HG03469 (cell line): ENCODE measurements around the gene PBX2.
"Not testable (repeated sequence)": the region's sequence is repeated elsewhere in the genome, so short reads cannot be mapped to it uniquely, and the experiment has no call there.

Experiments used
- ATAC-seq: cut with Tn5 transposase; IDR thresholded peaks from one replicate; pipeline ENCODE4 v1.9.1; 2021; ENCODE audit warnings: mild to moderate bottlenecking, moderate library complexity, moderate number of reproducible peaks; ENCODE audit not compliant: unreplicated experiment

PBX2 gene

GRCh38 chr6:32190054-32190851 is at the start of gene PBX2:
TSS of gene PBX2 (minus strand) at chr6:32190202. CDS start at chr6:32189915, 287 bp downstream.
- no peak for ATAC-seq

- no peak for ATAC-seq
These were observed 49.5 kb upstream of the PBX2 start for GRCh38 chr6:32239462-32239861.

GRCh38 chr6:32234934-32235333 is 44.9 kb upstream of the PBX2 start:
- no peak for ATAC-seq

GRCh38 chr6:32226434-32226833 is 36.4 kb upstream of the PBX2 start:
- ATAC-seq = no peak

GRCh38 chr6:32224696-32225095 is 34.7 kb upstream of the PBX2 start:
- ATAC-seq = no peak

- no peak for ATAC-seq
These were observed 33.5 kb upstream of the PBX2 start, which contains the start of gene NOTCH4 for GRCh38 chr6:32223258-32224235. TSS of gene NOTCH4 (minus strand) at chr6:32224067. CDS start at chr6:32223928, 139 bp downstream.

GRCh38 chr6:32222333-32223230 is 32.6 kb upstream of the PBX2 start:
- ATAC-seq = no peak

- no peak for ATAC-seq
These were observed 30.0 kb upstream of the PBX2 start for GRCh38 chr6:32220021-32220420.

- no peak for ATAC-seq
These were observed 28.2 kb upstream of the PBX2 start for GRCh38 chr6:32218167-32218566.

GRCh38 chr6:32216998-32217397 is 27.0 kb upstream of the PBX2 start:
- no peak for ATAC-seq

- ATAC-seq = no peak
These were observed 26.3 kb upstream of the PBX2 start for GRCh38 chr6:32216285-32216684.

- ATAC-seq = no peak
These were observed 25.6 kb upstream of the PBX2 start for GRCh38 chr6:32215617-32216016.

- ATAC-seq = no peak
These were observed 24.1 kb upstream of the PBX2 start for GRCh38 chr6:32214126-32214525.

GRCh38 chr6:32213649-32214048 is 23.6 kb upstream of the PBX2 start:
- ATAC-seq = no peak

- ATAC-seq = no peak
These were observed 22.2 kb upstream of the PBX2 start for GRCh38 chr6:32212076-32212760.

- ATAC-seq = not testable (repeated sequence)
These were observed 21.4 kb upstream of the PBX2 start for GRCh38 chr6:32211432-32211831.

GRCh38 chr6:32210191-32210601 is 20.2 kb upstream of the PBX2 start:
- ATAC-seq = no peak

- no peak for ATAC-seq
These were observed 19.0 kb upstream of the PBX2 start for GRCh38 chr6:32208996-32209395.

- no peak for ATAC-seq
These were observed 14.3 kb upstream of the PBX2 start for GRCh38 chr6:32204268-32204715.
